SHP77 treated with DMSO at 0.1 percent for 48 hours (cell line): Measurements from ENCODE around the gene USP1.

ENCODE experiments used
- DNase-seq: peaks from one replicate; lab custom pipeline; 2025; lab: John Stamatoyannopoulos, UW

USP1 gene

DNA sequence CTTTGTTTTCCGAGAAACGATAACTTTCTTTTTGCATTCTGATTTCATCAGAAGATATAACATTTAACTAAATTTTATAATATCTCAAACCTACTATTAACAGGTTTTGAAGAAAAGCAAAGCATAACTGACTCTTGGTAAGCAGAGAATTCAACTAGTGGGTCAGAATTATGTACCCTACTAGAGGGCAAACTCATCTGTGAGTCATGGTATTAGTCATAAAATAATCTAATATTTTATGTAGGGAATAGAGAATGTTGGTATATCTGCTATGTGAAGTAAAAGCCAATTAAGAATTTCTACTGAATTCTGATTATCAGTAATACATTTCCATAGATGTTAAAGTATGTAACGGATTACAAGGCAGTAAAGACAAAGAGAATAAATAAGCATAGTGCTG, 56.8 kb downstream of the USP1 start:
- no peak for DNase-seq

GRCh38 chr1:62494137-62494536, 57.3 kb downstream of the USP1 start:
- DNase-seq = no peak

DNA sequence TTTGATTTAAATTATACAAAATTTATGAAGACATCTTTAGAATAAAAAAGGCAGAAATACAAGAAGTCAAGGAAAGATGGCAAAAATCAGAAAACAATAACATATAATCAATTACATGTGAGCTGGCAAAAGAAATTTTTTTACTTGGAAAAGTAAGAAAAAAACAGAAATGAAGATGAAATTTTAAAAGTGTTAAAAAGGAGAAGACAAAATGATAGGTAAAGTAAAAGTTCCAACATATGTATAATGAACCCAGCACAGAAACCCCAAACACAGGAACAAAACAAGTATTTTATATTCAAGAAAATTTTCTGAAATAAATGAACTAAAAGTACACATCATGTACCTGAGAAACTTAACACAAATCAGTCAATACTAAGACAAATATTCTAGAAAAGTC, 63.4 kb downstream of the USP1 start:
- DNase-seq = no peak
